HG03025 (cell line): ENCODE data around the gene RGS13.

Experiments used
- ATAC-seq: cut with Tn5 transposase; IDR thresholded peaks from one replicate; pipeline ENCODE4 v1.9.1; 2021; ENCODE audit warnings: mild to moderate bottlenecking, moderate library complexity; ENCODE audit not compliant: unreplicated experiment, low FRiP score

RGS13 gene

GRCh38 chr1:192626366-192627179, 9.4 kb upstream of the RGS13 start:
- peak; percentile 86 for ATAC-seq

GRCh38 chr1:192627901-192628300, 8.0 kb upstream of the RGS13 start:
- ATAC-seq: no peak

GRCh38 chr1:192628396-192629057, 7.4 kb upstream of the RGS13 start:
- ATAC-seq: no peak

- no peak for ATAC-seq
Measured at GRCh38 chr1:192629612-192630011, 6.3 kb upstream of the RGS13 start.

- ATAC-seq: no peak
Measured at GRCh38 chr1:192630521-192631287, 5.2 kb upstream of the RGS13 start.

- ATAC-seq: no peak
Measured at GRCh38 chr1:192631749-192632148, 4.2 kb upstream of the RGS13 start.

- no peak for ATAC-seq
Measured at GRCh38 chr1:192632188-192632587, 3.8 kb upstream of the RGS13 start.

GRCh38 chr1:192632641-192633532, 3.1 kb upstream of the RGS13 start:
- no peak for ATAC-seq

GRCh38 chr1:192633533-192634253, 2.3 kb upstream of the RGS13 start:
- no peak for ATAC-seq

- no peak for ATAC-seq
Measured at GRCh38 chr1:192635041-192635440, 906 bp upstream of the RGS13 start.

- peak; percentile 78 for ATAC-seq
Measured at GRCh38 chr1:192639607-192640368, 3.8 kb downstream of the RGS13 start.

- ATAC-seq: no peak
Measured at GRCh38 chr1:192652159-192652558, 16.2 kb downstream of the RGS13 start.

- no peak for ATAC-seq
Measured at GRCh38 chr1:192654120-192654519, 18.2 kb downstream of the RGS13 start.

- no peak for ATAC-seq
Measured at GRCh38 chr1:192654591-192655251, 18.8 kb downstream of the RGS13 start.

GRCh38 chr1:192657760-192658159, 21.8 kb downstream of the RGS13 start:
- ATAC-seq: no peak

GRCh38 chr1:192658255-192658654, 22.3 kb downstream of the RGS13 start:
- ATAC-seq: no peak

- no peak for ATAC-seq
Measured at GRCh38 chr1:192660613-192661012, 24.7 kb downstream of the RGS13 start.

- no peak for ATAC-seq
Measured at GRCh38 chr1:192668409-192668983, 32.5 kb downstream of the RGS13 start.
